ENCODE results near the gene CSTF3. TPM values are rescaled to one million over a fixed set of nuclear protein-coding genes. Genes with fewer than 3 reads are reported as not detected.
A peak's percentile ranks its signal among the peaks of the same experiment; 100 is the strongest.

CSTF3 gene
- total RNA-seq, 1 donor: 5.2 TPM

DNA sequence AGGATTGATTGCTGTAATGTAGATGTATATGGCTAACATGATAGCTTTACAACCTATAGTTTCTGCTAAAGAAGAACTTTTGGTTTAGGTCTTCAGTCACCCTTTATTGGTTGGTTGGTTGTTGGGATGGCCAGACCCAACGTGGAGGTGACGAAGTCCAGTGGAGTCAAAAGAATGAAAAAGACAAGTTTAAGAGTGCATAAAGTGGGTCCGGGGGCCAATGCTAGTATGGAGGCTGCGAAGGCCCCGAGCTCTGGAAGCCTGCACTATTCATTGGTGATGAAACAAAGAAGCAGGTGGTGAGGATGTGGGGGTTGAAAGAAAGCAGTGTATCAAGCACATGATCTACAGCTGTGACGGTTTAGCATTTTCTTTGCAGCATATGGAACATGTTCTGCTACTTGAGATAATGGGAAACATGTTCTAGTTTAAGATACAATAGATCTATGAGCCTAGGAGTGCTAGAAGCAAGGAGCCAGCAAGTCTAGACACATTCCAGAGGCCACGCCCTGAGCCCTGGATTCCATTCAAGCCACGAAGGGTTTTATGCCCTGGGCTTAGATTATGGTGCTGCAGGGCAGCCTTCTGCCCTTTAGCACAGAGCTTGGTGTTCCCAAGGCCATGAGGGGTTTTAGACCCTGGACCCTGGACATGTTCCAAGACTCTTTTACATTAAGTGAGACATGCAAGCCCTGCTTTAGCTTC is 115.6 kb downstream of the CSTF3 start:
- H3K9me3 ChIP-seq (ENCODE audit: low read depth, low read length): no peaks in the 10 kb centered on the region
- H3K4me1 ChIP-seq (ENCODE audit: insufficient read depth, low read length): peaks cover 25% of the 10 kb centered on the region

DNA sequence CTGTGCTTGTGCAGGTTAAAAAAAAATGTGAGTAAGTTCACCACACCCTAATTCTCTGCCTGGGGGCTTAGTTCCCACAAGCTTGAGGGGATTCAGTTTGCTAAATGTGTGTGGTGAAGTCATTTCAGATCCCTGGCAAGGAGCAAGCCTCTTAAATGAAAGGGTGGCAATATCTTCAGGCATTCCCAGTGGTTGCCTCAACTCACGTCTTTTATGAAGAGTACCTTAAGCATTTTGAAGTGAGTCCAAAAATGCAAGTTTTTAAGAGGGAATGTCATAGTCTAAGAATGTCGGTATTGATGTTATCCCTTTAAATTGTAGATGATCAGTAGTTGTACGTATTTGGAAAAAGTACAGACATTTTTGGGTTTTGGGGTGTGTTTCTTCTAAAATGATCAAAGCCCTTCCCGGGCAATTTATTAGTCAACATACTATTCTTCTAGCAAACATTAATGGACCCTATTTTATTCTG is 117.0 kb downstream of the CSTF3 start:
- H3K4me3 ChIP-seq (ENCODE audit: low read length): no peak overlapping the region
- no peaks in the 10 kb centered on the region for H3K27me3 ChIP-seq (ENCODE audit: insufficient read depth, low read length)
- peaks cover 28% of the 10 kb centered on the region for H3K4me1 ChIP-seq (ENCODE audit: insufficient read depth, low read length)
- no peaks in the 10 kb centered on the region for H3K9me3 ChIP-seq (ENCODE audit: low read depth, low read length)

More for the DNA sequence above, 115.6 kb downstream of the CSTF3 start:
- Histone ChIP-seq H3K4me3 (ENCODE audit: low read length) (no peak overlapping the region), H3K27me3 (ENCODE audit: insufficient read depth, low read length) (no peaks in the 10 kb centered on the region)

DNA sequence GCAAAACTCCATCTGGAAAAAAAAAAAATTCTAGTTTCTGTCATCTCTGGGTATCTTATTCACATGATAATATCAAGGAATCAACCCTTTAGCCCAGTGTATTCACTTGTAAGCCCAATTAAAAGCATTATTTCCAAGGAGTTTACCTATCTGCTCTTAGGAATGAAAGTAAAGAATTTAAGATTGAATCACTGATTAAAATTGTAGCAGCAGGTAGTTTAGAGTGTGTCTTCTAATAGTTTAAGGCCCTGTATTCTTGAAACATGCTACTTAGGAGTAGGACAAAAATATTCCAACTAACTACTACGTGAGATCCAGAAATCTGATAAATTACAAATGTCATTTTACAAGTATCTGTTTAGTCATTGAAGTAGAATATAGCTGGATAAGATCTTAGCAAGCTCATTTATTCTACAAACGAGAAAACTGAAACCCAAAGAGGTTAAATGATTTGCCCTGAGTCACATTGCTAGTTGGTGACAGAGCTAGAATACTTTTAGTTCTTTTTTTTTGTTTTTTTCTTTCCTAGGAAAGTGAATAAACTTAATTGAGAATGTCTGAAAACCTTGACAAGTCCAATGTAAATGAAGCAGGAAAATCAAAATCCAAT is 118.0 kb downstream of the CSTF3 start:
- H3K4me3 ChIP-seq (ENCODE audit: low read length): no peak overlapping the region
- H3K4me1 ChIP-seq (ENCODE audit: insufficient read depth, low read length): peaks cover 19% of the 10 kb centered on the region
- no peaks in the 10 kb centered on the region for H3K27me3 ChIP-seq (ENCODE audit: insufficient read depth, low read length)
- H3K9me3 ChIP-seq (ENCODE audit: low read depth, low read length): no peaks in the 10 kb centered on the region

DNA sequence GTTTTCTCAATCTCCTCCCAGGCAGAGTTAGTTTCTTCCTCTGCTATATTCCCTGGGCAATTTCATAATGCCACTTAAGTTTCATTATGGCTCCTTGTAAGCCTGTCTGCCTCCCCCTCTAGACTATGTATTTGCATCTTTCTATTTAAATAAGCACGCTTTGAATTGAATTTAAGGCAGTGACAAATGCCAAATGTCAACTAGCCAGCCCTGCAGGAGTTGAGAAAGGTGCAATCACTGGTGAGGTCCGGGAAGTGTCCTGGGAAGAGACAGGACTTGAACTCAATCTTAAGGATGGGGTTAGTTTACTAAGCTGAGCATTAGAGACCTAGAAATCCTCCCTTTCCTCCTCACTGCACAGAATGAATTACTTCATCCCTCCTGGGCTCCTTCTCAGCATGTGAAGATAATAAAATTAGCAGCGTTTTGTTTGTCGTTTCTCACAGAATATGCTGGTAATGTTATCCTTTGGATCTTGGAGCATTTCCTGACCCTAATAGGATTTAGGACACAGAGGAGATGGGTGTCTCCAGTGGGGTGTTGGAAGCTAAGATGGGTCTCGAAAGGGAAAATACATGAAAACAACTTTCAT is 120.3 kb downstream of the CSTF3 start:
- Histone ChIP-seq H3K4me1 (ENCODE audit: insufficient read depth, low read length) (peaks cover 14% of the 10 kb centered on the region), H3K27me3 (ENCODE audit: insufficient read depth, low read length) (no peaks in the 10 kb centered on the region), H3K9me3 (ENCODE audit: low read depth, low read length) (no peaks in the 10 kb centered on the region), H3K4me3 (ENCODE audit: low read length) (no peak overlapping the region)

DNA sequence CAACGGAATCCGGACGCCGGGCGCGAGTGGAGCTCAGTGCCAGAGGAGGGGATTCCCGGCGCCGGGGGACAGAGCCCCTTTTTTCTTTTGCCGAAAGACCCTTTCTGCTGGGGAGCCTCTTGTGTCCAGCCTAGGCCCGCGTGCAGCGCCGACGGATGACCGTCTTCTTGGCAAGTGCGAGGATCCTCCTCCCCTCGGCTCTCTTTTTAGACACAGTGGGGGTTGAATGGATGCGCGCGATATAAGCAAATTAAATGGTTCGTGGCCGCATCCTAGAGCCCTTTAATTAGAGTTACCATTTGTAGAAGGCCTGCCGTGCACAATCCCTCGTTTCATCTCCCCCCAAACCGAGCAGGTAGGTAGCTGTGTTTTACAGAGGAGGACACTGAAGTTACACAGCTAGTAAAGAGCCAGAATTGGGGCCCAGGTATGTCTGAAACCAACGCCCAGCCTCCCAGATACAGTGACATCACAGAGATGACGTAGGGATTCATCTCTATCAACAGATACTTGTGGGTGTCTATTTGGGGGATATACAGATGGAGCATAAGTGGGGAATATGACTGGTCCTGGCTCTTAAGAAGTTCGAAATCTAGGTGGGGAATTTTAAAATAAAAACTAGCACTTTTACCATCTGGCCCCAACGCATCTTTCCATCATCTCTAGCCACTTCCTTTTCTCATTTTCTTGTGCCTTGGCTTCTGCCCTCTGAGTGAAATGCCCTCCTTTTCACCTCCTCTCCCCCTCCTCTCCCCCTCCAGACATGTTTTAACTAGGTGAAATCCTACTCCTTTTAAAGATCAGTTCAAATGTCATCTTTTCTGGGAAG is 121.0 kb downstream of the CSTF3 start:
- Histone ChIP-seq H3K27me3 (ENCODE audit: insufficient read depth, low read length) (no peaks in the 10 kb centered on the region), H3K4me3 (ENCODE audit: low read length) (peak overlapping the region; percentile 96), H3K4me1 (ENCODE audit: insufficient read depth, low read length) (peaks cover 14% of the 10 kb centered on the region)

DNA sequence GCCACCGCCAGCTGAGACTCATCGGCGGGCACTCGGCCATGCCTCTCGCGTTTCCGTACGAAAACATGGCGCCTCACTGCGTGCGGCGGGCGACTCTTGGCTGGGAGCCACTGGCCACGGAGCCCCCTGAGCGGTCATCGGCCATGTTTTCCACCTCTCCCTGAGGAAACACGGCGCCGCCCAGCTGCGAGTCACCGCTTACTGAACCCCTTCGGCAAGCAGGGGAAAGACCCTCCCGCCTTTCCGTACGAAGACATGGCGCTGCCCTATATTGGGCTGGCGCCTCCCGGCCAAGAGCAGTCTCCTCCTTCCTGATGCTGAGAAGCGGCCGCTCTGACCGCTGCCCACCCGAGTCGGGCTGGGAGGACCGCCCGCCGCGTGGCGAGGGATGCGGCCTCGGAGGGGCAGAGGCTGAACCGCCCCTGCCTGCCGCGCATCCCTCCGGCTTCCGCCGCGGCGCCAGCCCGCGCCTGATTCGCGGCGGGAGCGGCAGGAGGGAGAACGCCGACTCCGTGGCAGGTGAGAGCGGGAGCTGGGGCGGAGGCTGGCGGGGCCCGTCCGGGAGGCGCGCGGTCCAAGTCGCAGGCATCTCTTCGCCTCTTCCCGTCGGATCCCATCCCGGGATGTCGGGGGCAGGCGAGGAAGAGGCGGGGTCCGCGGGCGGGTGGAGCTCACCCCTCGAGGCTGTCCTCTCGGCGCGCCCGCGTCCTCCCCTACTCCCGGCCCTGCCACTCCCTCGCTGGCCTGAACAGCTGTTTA is 121.8 kb downstream of the CSTF3 start, which contains the start of gene TCP11L1:
TSS of gene TCP11L1 (plus strand) at position 299 of the 759 bp plus-strand sequence. CDS start 4,202 bp downstream, outside the sequence.
- Histone ChIP-seq H3K4me3 (ENCODE audit: low read length) (peak within 1 kb of the TSS; percentile 96), H3K4me1 (ENCODE audit: insufficient read depth, low read length) (peaks cover 14% of the 10 kb centered on the region), H3K27me3 (ENCODE audit: insufficient read depth, low read length) (no peaks in the 10 kb centered on the region), H3K9me3 (ENCODE audit: low read depth, low read length) (no peaks in the 10 kb centered on the region)

More for the DNA sequence above, 121.0 kb downstream of the CSTF3 start:
- no peaks in the 10 kb centered on the region for H3K9me3 ChIP-seq (ENCODE audit: low read depth, low read length)

DNA sequence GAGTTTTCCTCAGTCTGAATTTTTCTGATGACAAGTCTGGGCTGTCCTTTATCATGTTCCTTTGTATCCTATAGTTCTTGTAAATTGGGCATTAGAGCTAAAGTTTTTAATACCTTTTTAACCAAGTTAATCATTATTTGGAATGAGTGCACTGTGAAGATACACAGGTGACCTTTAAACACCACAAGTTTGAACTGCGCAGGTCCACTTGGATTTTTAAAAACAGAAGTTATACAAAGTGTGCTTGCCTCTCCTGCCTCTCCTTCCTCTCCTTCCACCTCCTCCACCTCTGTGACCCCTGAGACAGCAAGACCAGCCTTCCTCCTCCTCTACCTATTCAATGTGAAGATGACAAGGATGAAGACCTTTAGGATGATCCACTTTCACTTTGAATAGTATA is 126.3 kb downstream of the CSTF3 start:
- Histone ChIP-seq H3K4me3 (ENCODE audit: low read length) (no peak overlapping the region), H3K9me3 (ENCODE audit: low read depth, low read length) (no peaks in the 10 kb centered on the region), H3K27me3 (ENCODE audit: insufficient read depth, low read length) (no peaks in the 10 kb centered on the region), H3K4me1 (ENCODE audit: insufficient read depth, low read length) (peaks cover 1% of the 10 kb centered on the region)

Other genes with a start within 250 kb of the CSTF3 start
- 1.6 TPM for gene DEPDC7, start 145.6 kb downstream of the CSTF3 start, total RNA-seq
- gene TCP11L1, start 121.9 kb downstream of the CSTF3 start, total RNA-seq: 9.2 TPM
- gene HIPK3, start 95.9 kb upstream of the CSTF3 start, total RNA-seq: 112 TPM
- not detected for gene KIAA1549L, start 214.6 kb upstream of the CSTF3 start, total RNA-seq